ENCODE data around the gene DNTT. TPM values are rescaled to one million over a fixed set of nuclear protein-coding genes. Genes with fewer than 3 reads are reported as not detected.

The DNTT gene
- total and polyA plus RNA-seq, 7 experiments from 2014 or later, result 0.19 to 5.0 (median 2.0) TPM; not detected in 3

DNA sequence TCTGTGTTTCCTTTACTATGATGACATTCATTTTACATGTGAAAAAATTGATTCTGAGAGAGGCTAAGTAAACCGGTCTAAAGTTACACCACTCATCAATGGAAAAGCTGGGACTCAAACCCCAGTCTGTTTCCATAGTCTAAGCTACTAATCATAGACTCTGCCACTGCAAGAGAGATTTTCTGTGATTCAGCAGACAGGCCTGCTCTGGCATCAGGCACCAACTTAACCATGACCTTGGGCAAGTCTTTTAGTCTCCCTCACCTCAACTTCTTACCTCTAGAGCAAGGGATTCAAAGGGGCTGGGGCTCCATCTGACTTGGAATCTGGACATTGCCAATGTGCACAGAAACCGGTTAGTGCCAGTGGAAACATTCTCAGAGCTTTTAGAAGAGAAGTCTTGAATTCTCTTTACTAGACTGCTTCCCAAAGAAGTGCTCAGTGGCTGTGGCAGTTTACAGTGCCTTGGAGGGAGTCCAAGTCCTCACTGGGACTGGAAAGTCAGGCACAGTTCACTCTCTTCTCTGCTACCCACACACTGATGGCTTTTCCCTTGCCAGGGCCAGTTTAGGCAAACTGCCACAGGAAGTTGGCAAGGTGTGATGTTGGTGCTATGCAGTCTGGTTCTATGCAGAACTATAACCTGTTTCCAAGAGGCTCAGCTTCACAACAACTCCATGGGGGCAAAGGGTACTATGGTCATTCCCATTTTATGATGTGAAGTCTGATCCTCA is 28.4 kb upstream of the DNTT start:
- Mint-ChIP-seq H3K4me3 (no peak overlapping the region), H3K4me1 (peaks cover 0 to 1% (median 0%) of the 10 kb centered on the region in 7 donors), H3K9me3 (peaks cover 0 to 2% (median 0%) of the 10 kb centered on the region in 11 donors), H3K27ac (no peak overlapping the region), H3K36me3 (no peaks in the 10 kb centered on the region), H3K27me3 (peaks cover 0 to 13% (median 4%) of the 10 kb centered on the region in 5 donors)
- Histone ChIP-seq H3K4me1 (ENCODE audit: control insufficient read depth in 2 of 2, insufficient read depth in 2 of 2, low read length in 2 of 2) (no peaks in the 10 kb centered on the region), H3K36me3 (ENCODE audit: control insufficient read depth in 2 of 3, insufficient read depth in 3 of 3, low read length in 3 of 3) (no peaks in the 10 kb centered on the region), H3K9me3 (ENCODE audit: control insufficient read depth in 2 of 3, low read length in 3 of 3) (no peaks in the 10 kb centered on the region), H3K27ac (ENCODE audit: low read depth, low read length) (no peak overlapping the region), H3K27me3 (ENCODE audit: control insufficient read depth in 2 of 2, insufficient read depth in 2 of 2, low read length in 2 of 2) (no peaks in the 10 kb centered on the region), H3K4me3 (ENCODE audit: low read length) (no peak overlapping the region)
- ChIA-PET CTCF (no interaction called here), POLR2A (no interaction called here)
- DNase-seq (no peak), ATAC-seq (no peak)
- intact Hi-C loops (cut with micrococcal nuclease), result no loop called here

DNA sequence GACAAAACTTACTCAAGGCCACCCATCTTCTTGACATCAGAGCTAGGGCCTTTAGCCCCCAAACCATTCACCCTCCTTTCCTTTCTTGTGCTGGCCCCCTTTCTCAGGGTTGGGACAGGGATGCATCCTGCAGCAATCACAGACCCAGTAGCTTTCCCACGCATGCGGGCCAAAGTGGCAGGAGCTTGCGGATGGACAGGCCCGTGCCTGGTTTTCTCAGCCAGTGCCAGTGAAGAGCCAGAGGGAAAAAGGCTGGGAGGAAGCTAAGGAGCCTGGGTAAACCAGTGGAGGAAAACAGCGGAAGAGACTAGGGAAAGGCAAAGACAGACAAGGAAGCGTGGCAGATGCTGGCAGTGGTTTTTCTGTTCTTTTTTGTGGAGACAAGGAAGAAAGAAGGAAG is 27.8 kb upstream of the DNTT start:
- DNase-seq (no peak), ATAC-seq (no peak)
- H3K4me3 Mint-ChIP-seq, result no peak overlapping the region
- ChIA-PET POLR2A (no interaction called here), CTCF (no interaction called here)
- no peaks in the 10 kb centered on the region for H3K27me3 ChIP-seq (ENCODE audit: control insufficient read depth in 2 of 2, insufficient read depth in 2 of 2, low read length in 2 of 2)
- H3K36me3 Mint-ChIP-seq, result no peaks in the 10 kb centered on the region
- H3K27ac ChIP-seq (ENCODE audit: low read depth, low read length), result no peak overlapping the region
- no peaks in the 10 kb centered on the region for H3K9me3 ChIP-seq (ENCODE audit: control insufficient read depth in 2 of 3, low read length in 3 of 3)
- H3K27me3 Mint-ChIP-seq, result peaks cover 0 to 13% (median 4%) of the 10 kb centered on the region in 5 donors
- intact Hi-C loops (cut with micrococcal nuclease), result no loop called here
- no peaks in the 10 kb centered on the region for H3K36me3 ChIP-seq (ENCODE audit: control insufficient read depth in 2 of 3, insufficient read depth in 3 of 3, low read length in 3 of 3)
- H3K9me3 Mint-ChIP-seq, result peaks cover 0 to 2% (median 0%) of the 10 kb centered on the region in 11 donors
- no peaks in the 10 kb centered on the region for H3K4me1 ChIP-seq (ENCODE audit: control insufficient read depth in 2 of 2, insufficient read depth in 2 of 2, low read length in 2 of 2)
- H3K27ac Mint-ChIP-seq, result no peak overlapping the region
- H3K4me3 ChIP-seq (ENCODE audit: low read length), result no peak overlapping the region
- H3K4me1 Mint-ChIP-seq, result peaks cover 0 to 1% (median 0%) of the 10 kb centered on the region in 7 donors

DNA sequence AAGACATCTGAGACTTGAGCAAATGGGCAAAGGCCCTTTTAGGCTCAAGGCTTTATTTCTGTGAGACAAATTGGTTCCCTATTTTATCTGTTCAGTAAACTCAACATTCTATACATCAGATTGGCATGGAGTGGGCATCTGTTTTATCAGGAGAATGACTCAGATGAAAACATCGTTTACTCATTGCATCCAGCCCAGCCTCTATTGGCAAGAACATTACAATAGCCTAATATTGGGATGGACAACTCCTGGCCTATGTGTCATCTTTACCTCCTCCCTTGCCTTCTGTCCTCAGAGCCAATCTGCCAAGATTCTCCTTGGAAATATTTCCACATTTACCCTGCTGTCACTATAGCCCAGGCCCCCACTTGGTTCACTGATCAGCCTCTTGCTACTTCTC is 27.4 kb upstream of the DNTT start:
- DNase-seq (no peak), ATAC-seq (no peak)
- Mint-ChIP-seq H3K36me3 (no peaks in the 10 kb centered on the region), H3K4me1 (peaks cover 0 to 1% (median 0%) of the 10 kb centered on the region in 7 donors), H3K9me3 (peaks cover 0 to 2% (median 0%) of the 10 kb centered on the region in 11 donors), H3K27ac (no peak overlapping the region), H3K4me3 (no peak overlapping the region), H3K27me3 (peaks cover 0 to 13% (median 4%) of the 10 kb centered on the region in 5 donors)
- Histone ChIP-seq H3K27me3 (ENCODE audit: control insufficient read depth in 2 of 2, insufficient read depth in 2 of 2, low read length in 2 of 2) (no peaks in the 10 kb centered on the region), H3K9me3 (ENCODE audit: control insufficient read depth in 2 of 3, low read length in 3 of 3) (no peaks in the 10 kb centered on the region), H3K36me3 (ENCODE audit: control insufficient read depth in 2 of 3, insufficient read depth in 3 of 3, low read length in 3 of 3) (no peaks in the 10 kb centered on the region), H3K4me1 (ENCODE audit: control insufficient read depth in 2 of 2, insufficient read depth in 2 of 2, low read length in 2 of 2) (no peaks in the 10 kb centered on the region), H3K4me3 (ENCODE audit: low read length) (no peak overlapping the region), H3K27ac (ENCODE audit: low read depth, low read length) (no peak overlapping the region)
- POLR2A ChIA-PET, result no interaction called here
- intact Hi-C loops (cut with micrococcal nuclease), result no loop called here
- CTCF ChIA-PET, result no interaction called here

DNA sequence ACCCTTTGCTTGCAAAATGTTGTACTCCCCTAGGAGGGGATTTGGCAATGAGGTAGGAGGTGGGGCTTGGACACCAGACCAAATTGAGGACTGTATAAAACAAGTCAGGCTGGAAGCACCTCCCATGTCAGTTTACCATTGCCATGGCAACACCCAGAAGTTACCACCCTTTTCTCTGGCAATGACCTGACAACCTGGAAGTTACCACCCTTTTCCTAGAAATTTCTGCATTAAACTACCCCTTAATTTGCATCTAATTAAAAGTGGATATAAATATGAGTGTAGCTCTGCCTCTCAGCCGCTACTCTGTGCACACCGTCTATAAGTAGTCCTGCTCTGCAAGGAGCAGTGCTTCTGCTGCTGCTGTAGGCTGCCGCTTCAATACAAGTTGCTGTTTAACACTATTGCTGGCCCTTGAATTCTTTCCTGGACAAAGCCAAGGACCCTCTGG is 25.0 kb upstream of the DNTT start:
- ATAC-seq (no peak), DNase-seq (no peak)
- Mint-ChIP-seq H3K4me1 (peaks cover 0 to 1% (median 0%) of the 10 kb centered on the region in 7 donors), H3K9me3 (peaks cover 0 to 2% (median 0%) of the 10 kb centered on the region in 11 donors), H3K36me3 (no peaks in the 10 kb centered on the region), H3K4me3 (no peak overlapping the region), H3K27ac (no peak overlapping the region), H3K27me3 (peaks cover 0 to 9% (median 4%) of the 10 kb centered on the region in 5 donors)
- H3K4me3 ChIP-seq (ENCODE audit: low read length), result no peak overlapping the region
- H3K9me3 ChIP-seq (ENCODE audit: control insufficient read depth in 2 of 3, low read length in 3 of 3), result no peaks in the 10 kb centered on the region
- POLR2A ChIA-PET, result no interaction called here
- intact Hi-C loops (cut with micrococcal nuclease), result no loop called here
- CTCF ChIA-PET, result interaction anchor here (0.7 kb wide), 1 partner anchor 23 kb away, joined by 3 read pairs; no protein-coding TSS in a partner anchor
- H3K27me3 ChIP-seq (ENCODE audit: control insufficient read depth in 2 of 2, insufficient read depth in 2 of 2, low read length in 2 of 2), result no peaks in the 10 kb centered on the region
- H3K4me1 ChIP-seq (ENCODE audit: control insufficient read depth in 2 of 2, insufficient read depth in 2 of 2, low read length in 2 of 2), result no peaks in the 10 kb centered on the region
- no peak overlapping the region for H3K27ac ChIP-seq (ENCODE audit: low read depth, low read length)
- H3K36me3 ChIP-seq (ENCODE audit: control insufficient read depth in 2 of 3, insufficient read depth in 3 of 3, low read length in 3 of 3), result no peaks in the 10 kb centered on the region

DNA sequence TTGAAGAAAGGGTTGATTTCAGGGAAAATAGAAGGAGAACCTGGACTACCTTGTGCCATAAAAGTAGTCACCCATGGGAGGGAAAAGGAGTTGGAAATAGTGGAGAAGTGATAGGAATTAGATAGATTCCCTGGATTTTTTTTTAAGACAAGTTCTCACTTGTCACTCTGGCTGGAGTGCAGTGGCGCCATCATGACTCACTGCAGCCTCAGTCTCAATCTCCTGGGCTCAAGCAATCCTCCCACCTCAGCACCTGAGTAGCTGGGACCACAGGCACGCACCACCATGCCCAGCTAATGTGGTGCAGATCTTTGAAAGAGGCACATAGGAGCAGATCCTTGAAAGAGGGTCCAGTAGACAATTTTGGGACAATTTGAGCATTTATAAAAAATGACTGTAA is 23.4 kb upstream of the DNTT start:
- Histone ChIP-seq H3K27ac (ENCODE audit: low read depth, low read length) (no peak overlapping the region), H3K4me3 (ENCODE audit: low read length) (no peak overlapping the region), H3K9me3 (ENCODE audit: control insufficient read depth in 2 of 3, low read length in 3 of 3) (no peaks in the 10 kb centered on the region), H3K27me3 (ENCODE audit: control insufficient read depth in 2 of 2, insufficient read depth in 2 of 2, low read length in 2 of 2) (no peaks in the 10 kb centered on the region), H3K36me3 (ENCODE audit: control insufficient read depth in 2 of 3, insufficient read depth in 3 of 3, low read length in 3 of 3) (no peaks in the 10 kb centered on the region), H3K4me1 (ENCODE audit: control insufficient read depth in 2 of 2, insufficient read depth in 2 of 2, low read length in 2 of 2) (no peaks in the 10 kb centered on the region)
- ATAC-seq (no peak), DNase-seq (no peak)
- peaks cover 0 to 1% (median 0%) of the 10 kb centered on the region in 7 donors for H3K4me1 Mint-ChIP-seq
- H3K27ac Mint-ChIP-seq, result no peak overlapping the region
- CTCF ChIA-PET, result no interaction called here
- peaks cover 0 to 2% (median 0%) of the 10 kb centered on the region in 11 donors for H3K9me3 Mint-ChIP-seq
- H3K4me3 Mint-ChIP-seq, result no peak overlapping the region
- POLR2A ChIA-PET, result interaction anchor here (1.7 kb wide), 1 partner anchor 9 kb away, joined by 3 read pairs; no protein-coding TSS in a partner anchor
- H3K36me3 Mint-ChIP-seq, result no peaks in the 10 kb centered on the region
- peaks cover 0 to 9% (median 4%) of the 10 kb centered on the region in 5 donors for H3K27me3 Mint-ChIP-seq
- intact Hi-C loops (cut with micrococcal nuclease), result no loop called here

DNA sequence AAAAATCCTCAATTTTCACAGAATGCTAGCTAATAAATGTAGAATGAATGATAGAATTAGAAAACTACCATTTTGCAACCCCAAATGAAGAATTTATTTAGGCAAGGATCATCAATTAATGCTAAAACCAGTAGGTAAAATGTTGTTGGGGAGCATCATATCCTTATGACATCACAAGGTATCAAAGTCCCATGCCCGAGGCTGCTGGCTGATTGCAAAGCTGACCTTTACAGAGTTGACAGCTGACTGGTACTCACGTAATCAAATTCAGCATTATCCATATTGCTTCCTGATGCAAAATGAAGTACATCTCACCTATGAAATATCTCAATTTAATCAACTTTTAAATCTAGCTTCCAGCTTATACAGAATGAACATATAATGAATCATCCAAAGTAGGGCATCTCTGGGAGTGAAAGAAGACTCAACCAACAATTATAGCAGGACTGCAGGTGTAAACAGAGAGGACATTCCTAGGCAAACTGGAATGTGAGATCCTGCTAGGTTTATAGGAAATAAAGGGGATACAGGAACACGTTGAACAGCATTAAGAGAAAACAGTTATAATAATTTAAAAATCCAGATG is 22.7 kb upstream of the DNTT start:
- no peak overlapping the region for H3K4me3 ChIP-seq (ENCODE audit: low read length)
- no peaks in the 10 kb centered on the region for H3K27me3 ChIP-seq (ENCODE audit: control insufficient read depth in 2 of 2, insufficient read depth in 2 of 2, low read length in 2 of 2)
- Mint-ChIP-seq H3K4me3 (no peak overlapping the region), H3K27ac (no peak overlapping the region), H3K4me1 (peaks cover 0 to 1% (median 0%) of the 10 kb centered on the region in 7 donors), H3K36me3 (no peaks in the 10 kb centered on the region), H3K27me3 (peaks cover 0 to 8% (median 4%) of the 10 kb centered on the region in 5 donors), H3K9me3 (peaks cover 0 to 1% (median 0%) of the 10 kb centered on the region in 11 donors)
- H3K27ac ChIP-seq (ENCODE audit: low read depth, low read length), result no peak overlapping the region
- ChIA-PET POLR2A (interaction anchor here (1.7 kb wide), 1 partner anchor 9 kb away, joined by 3 read pairs; no protein-coding TSS in a partner anchor), CTCF (interaction anchor here (1.0 kb wide), 1 partner anchor 52 kb away, joined by 3 read pairs; no protein-coding TSS in a partner anchor)
- H3K9me3 ChIP-seq (ENCODE audit: control insufficient read depth in 2 of 3, low read length in 3 of 3), result no peaks in the 10 kb centered on the region
- H3K4me1 ChIP-seq (ENCODE audit: control insufficient read depth in 2 of 2, insufficient read depth in 2 of 2, low read length in 2 of 2), result no peaks in the 10 kb centered on the region
- DNase-seq, result no peak
- intact Hi-C loops (cut with micrococcal nuclease), result no loop called here
- no peak for ATAC-seq
- no peaks in the 10 kb centered on the region for H3K36me3 ChIP-seq (ENCODE audit: control insufficient read depth in 2 of 3, insufficient read depth in 3 of 3, low read length in 3 of 3)

Data from naive thymus-derived CD4-positive, alpha-beta T cell (primary cell).